Measurements from ENCODE around the gene SLC66A1. TPM values are rescaled to one million over a fixed set of nuclear protein-coding genes. Genes with fewer than 3 reads are reported as not detected.

Gene SLC66A1
- total RNA-seq, 1 experiment from 2014 or later: 22.5 TPM

- Histone ChIP-seq H3K23me2 (ENCODE audit: insufficient read length, low read depth, low read length, poor library complexity, severe bottlenecking) (no peaks in the 10 kb centered on the region), H4K5ac (ENCODE audit: insufficient read length, low read depth, low read length) (no peak overlapping the region), H3K14ac (ENCODE audit: insufficient read depth, low read length) (no peak overlapping the region), H2BK5ac (ENCODE audit: insufficient read length, low read length) (no peak overlapping the region), H3K9ac (ENCODE audit: extremely low read depth, insufficient read length, low read length) (no peak overlapping the region), H4K8ac (replicated peaks; ENCODE audit: insufficient read length, low read depth, low read length) (no peak overlapping the region), H3K4me2 (ENCODE audit: insufficient read depth, insufficient read length, low read length) (no peak overlapping the region), H3K79me1 (ENCODE audit: insufficient read depth, low read depth, low read length, poor library complexity, severe bottlenecking) (no peaks in the 10 kb centered on the region), H2AFZ (ENCODE audit: low read length) (no peak overlapping the region), H2BK12ac (ENCODE audit: insufficient read length, low read depth, low read length) (no peak overlapping the region), H3K9me3 (ENCODE audit: control insufficient read depth, low read depth, low read length) (no peaks in the 10 kb centered on the region), H3K4ac (ENCODE audit: low read depth, low read length) (no peak overlapping the region), H2BK15ac (ENCODE audit: low read depth, low read length) (no peak overlapping the region), H3K79me2 (ENCODE audit: insufficient read depth, low read length) (no peaks in the 10 kb centered on the region), H3K27ac (ENCODE audit: insufficient read length, low read depth, low read length) (no peak overlapping the region), H3K27me3 (ENCODE audit: insufficient read depth, low read length) (no peaks in the 10 kb centered on the region), H3K23ac (ENCODE audit: insufficient read length, low read depth, low read length) (no peak overlapping the region), H3K18ac (ENCODE audit: insufficient read length, low read depth, low read length) (no peak overlapping the region), H2BK120ac (ENCODE audit: low read depth, low read length, poor library complexity, severe bottlenecking) (no peak overlapping the region), H2BK20ac (ENCODE audit: low read depth, low read length, poor library complexity, severe bottlenecking) (no peak overlapping the region), H3K4me1 (ENCODE audit: insufficient read depth, low read length) (no peaks in the 10 kb centered on the region), H3K56ac (ENCODE audit: insufficient read length, low read depth, low read length) (no peak overlapping the region), H4K91ac (ENCODE audit: insufficient read length, low read depth, low read length) (no peak overlapping the region), H4K20me1 (ENCODE audit: control insufficient read depth, insufficient read depth, insufficient read length) (no peaks in the 10 kb centered on the region), H3T11ph (ENCODE audit: low read length) (no peak overlapping the region), H2AK5ac (ENCODE audit: insufficient read length, low read length) (no peak overlapping the region)
- no peak overlapping the region for H3K4me3 Mint-ChIP-seq
- peaks cover 2 to 5% of the 10 kb centered on the region in 2 experiments for H3K4me1 Mint-ChIP-seq
- no peaks in the 10 kb centered on the region for H3K9me3 Mint-ChIP-seq
- H3K27ac Mint-ChIP-seq: no peak overlapping the region
- no peak for DNase-seq
- no peaks in the 10 kb centered on the region; the same call in 1 of the 2 replicates for H3K27me3 Mint-ChIP-seq (ENCODE audit: low read depth)
- no CpG with 5 or more reads among the region's 11 CpGs for WGBS (ENCODE audit: extremely low coverage, insufficient read length, low lambda C conversion rate)
- H3K36me3 Mint-ChIP-seq (ENCODE audit: insufficient read depth in 1 of 3, low read depth in 3 of 3): peaks cover 27 to 68% (median 57%) of the 10 kb centered on the region in 3 experiments
- no peak for TF ChIP-seq CTCF (conservative IDR thresholded peaks at IDR 0.05)
Observed at GRCh38 chr1:19305880-19306279, 6.2 kb upstream of the SLC66A1 start.
